K562 (cell line): ENCODE data around the gene RNF2. TPM values are rescaled to one million over a fixed set of nuclear protein-coding genes. Genes with fewer than 3 reads are reported as not detected.

Source experiments
- ARID1B ChIP-seq: fragments of 450-650 bp; IDR thresholded peaks from 2 replicates; pipeline ENCODE4 v1.6.1; 2016; ENCODE audit warnings: antibody characterized with exemption, mild to moderate bottlenecking, inconsistent platforms
- BCL6 ChIP-seq: fragments of 250-450 bp; sonication (Bioruptor Pico); IDR thresholded peaks from 2 replicates; pipeline ENCODE4 v1.4.0; 2020
- GTF2A2 ChIP-seq: IDR thresholded peaks from 2 replicates; pipeline ENCODE4 v1.6.1; 2016; ENCODE audit warnings: mild to moderate bottlenecking, missing genetic modification characterization, missing compliant biosample characterization
- MEF2A ChIP-seq: IDR thresholded peaks from 2 replicates; pipeline ENCODE4 v1.6.1; 2011; ENCODE audit warnings: low read depth, mild to moderate bottlenecking, low read length, moderate library complexity; ENCODE audit not compliant: control insufficient read depth
- NFRKB ChIP-seq: fragments of 450-650 bp; IDR thresholded peaks from 2 replicates; pipeline ENCODE4 v1.6.1; 2016; ENCODE audit warnings: low read depth
- NFYB ChIP-seq: IDR thresholded peaks from 2 replicates; pipeline ENCODE4 v1.6.1; 2011; ENCODE audit warnings: mild to moderate bottlenecking, moderate library complexity; ENCODE audit not compliant: insufficient read length; ENCODE audit errors: extremely low read depth
- NUFIP1 ChIP-seq: fragments of 450-650 bp; IDR thresholded peaks from 2 replicates; pipeline ENCODE4 v1.6.1; 2018; ENCODE audit not compliant: partially characterized antibody
- POLR2AphosphoS2 ChIP-seq: IDR thresholded peaks from 2 replicates; pipeline ENCODE4 v1.6.1; 2012; ENCODE audit warnings: low read length, improper control_type of control experiment
- THRB ChIP-seq: fragments of 450-650 bp; formaldehyde crosslinking; conservative IDR thresholded peaks from 2 replicates; pipeline ENCODE4 v1.4.0; 2022; ENCODE audit warnings: mild to moderate bottlenecking, missing genetic modification characterization
- ZNF311 ChIP-seq: fragments of 250-450 bp; sonication (Bioruptor Pico); IDR thresholded peaks from 2 replicates; pipeline ENCODE4 v1.4.0; 2020; ENCODE audit warnings: mild to moderate bottlenecking, moderate library complexity
- ZNF561 ChIP-seq: fragments of 450-650 bp; formaldehyde crosslinking; conservative IDR thresholded peaks from 2 replicates; pipeline ENCODE4 v1.4.0; 2020; ENCODE audit warnings: mild to moderate bottlenecking, moderate library complexity
- polyA plus RNA-seq, 8 experiments: library from polyadenylated mRNA; depleted of rRNA in 4 of 8; stranded (reverse) in 5 of 8; unstranded in 3 of 8; fragments of >200 nt; fragmentation: Nextera tagmentation in 2 of 8; fragmentation: Illumina TruSeq in 1 of 8; extraction: Ambion mirVana in 2 of 8; extraction: Trizol in 1 of 8; gene quantifications; 2 replicates each; pipeline versions ENCODE4 v1.2.1 to v1.2.3, GENCODE V29; 2011 to 2014; ENCODE audit warnings: inconsistent platforms in 1 of 8, missing spikeins in 1 of 8
- total RNA-seq, 7 experiments: library from RNA; depleted of rRNA in 6 of 7; stranded (reverse); fragments of >200 nt in 6 of 7; fragmentation: Illumina TruSeq in 2 of 7; extraction: Trizol in 2 of 7; gene quantifications; 2 replicates each; pipeline versions ENCODE4 v1.2.1 to v1.2.3, GENCODE V29; 2011 to 2021; ENCODE audit warnings: low replicate concordance in 1 of 7
- TF ChIP-seq, protein P1 (sequence below), 2 experiments: fragments of 450-650 bp; IDR thresholded peaks; 2 replicates each; pipeline ENCODE4 v1.6.1; 2018; ENCODE audit warnings: mild to moderate bottlenecking in 2 of 2, low read depth in 1 of 2; ENCODE audit not compliant: partially characterized antibody in 2 of 2
- TF ChIP-seq, protein P2 (sequence below): sonication (generic); IDR thresholded peaks from 2 replicates; pipeline ENCODE4 v1.6.1; 2016
- TF ChIP-seq, protein P3 (sequence below): fragments of 250-450 bp; sonication (Bioruptor Pico); IDR thresholded peaks from 2 replicates; pipeline ENCODE4 v1.5.0; 2022; ENCODE audit warnings: mild to moderate bottlenecking

The RNF2 gene
- total and polyA plus RNA-seq, 9 of the 15 experiments (the other 6 are each of a cell fraction or from before 2014, with no cell fraction given), result 7.1 to 66.5 (median 32.9) TPM

GRCh38 chr1:185044981-185045813 is at the start of gene RNF2 (continued):
- TF ChIP-seq, protein P1, sequence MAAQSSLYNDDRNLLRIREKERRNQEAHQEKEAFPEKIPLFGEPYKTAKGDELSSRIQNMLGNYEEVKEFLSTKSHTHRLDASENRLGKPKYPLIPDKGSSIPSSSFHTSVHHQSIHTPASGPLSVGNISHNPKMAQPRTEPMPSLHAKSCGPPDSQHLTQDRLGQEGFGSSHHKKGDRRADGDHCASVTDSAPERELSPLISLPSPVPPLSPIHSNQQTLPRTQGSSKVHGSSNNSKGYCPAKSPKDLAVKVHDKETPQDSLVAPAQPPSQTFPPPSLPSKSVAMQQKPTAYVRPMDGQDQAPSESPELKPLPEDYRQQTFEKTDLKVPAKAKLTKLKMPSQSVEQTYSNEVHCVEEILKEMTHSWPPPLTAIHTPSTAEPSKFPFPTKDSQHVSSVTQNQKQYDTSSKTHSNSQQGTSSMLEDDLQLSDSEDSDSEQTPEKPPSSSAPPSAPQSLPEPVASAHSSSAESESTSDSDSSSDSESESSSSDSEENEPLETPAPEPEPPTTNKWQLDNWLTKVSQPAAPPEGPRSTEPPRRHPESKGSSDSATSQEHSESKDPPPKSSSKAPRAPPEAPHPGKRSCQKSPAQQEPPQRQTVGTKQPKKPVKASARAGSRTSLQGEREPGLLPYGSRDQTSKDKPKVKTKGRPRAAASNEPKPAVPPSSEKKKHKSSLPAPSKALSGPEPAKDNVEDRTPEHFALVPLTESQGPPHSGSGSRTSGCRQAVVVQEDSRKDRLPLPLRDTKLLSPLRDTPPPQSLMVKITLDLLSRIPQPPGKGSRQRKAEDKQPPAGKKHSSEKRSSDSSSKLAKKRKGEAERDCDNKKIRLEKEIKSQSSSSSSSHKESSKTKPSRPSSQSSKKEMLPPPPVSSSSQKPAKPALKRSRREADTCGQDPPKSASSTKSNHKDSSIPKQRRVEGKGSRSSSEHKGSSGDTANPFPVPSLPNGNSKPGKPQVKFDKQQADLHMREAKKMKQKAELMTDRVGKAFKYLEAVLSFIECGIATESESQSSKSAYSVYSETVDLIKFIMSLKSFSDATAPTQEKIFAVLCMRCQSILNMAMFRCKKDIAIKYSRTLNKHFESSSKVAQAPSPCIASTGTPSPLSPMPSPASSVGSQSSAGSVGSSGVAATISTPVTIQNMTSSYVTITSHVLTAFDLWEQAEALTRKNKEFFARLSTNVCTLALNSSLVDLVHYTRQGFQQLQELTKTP (IDR thresholded peaks at IDR 0.05; ENCODE audit: low read depth in 1 of 2, partially characterized antibody in 2 of 2), result no peak
- TF ChIP-seq ZNF561 (CRISPR knock-in tag) (no peak), THRB (CRISPR knock-in tag) (0 out of 2 replicates have a peak, but pooled peaks have one; percentile 24), ZNF311 (CRISPR knock-in tag) (no peak), NFRKB (peak; percentile 66; the same call in 1 of the 2 replicates), GTF2A2 (tag) (peak; percentile 47; the same call in 1 of the 2 replicates), BCL6 (no peak), POLR2AphosphoS2 (no peak), ARID1B (no peak), MEF2A (no peak), NFYB (no peak), NUFIP1 (no peak)
- TF ChIP-seq, protein P2, sequence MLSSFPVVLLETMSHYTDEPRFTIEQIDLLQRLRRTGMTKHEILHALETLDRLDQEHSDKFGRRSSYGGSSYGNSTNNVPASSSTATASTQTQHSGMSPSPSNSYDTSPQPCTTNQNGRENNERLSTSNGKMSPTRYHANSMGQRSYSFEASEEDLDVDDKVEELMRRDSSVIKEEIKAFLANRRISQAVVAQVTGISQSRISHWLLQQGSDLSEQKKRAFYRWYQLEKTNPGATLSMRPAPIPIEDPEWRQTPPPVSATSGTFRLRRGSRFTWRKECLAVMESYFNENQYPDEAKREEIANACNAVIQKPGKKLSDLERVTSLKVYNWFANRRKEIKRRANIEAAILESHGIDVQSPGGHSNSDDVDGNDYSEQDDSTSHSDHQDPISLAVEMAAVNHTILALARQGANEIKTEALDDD, result no peak
- TF ChIP-seq, protein P3, sequence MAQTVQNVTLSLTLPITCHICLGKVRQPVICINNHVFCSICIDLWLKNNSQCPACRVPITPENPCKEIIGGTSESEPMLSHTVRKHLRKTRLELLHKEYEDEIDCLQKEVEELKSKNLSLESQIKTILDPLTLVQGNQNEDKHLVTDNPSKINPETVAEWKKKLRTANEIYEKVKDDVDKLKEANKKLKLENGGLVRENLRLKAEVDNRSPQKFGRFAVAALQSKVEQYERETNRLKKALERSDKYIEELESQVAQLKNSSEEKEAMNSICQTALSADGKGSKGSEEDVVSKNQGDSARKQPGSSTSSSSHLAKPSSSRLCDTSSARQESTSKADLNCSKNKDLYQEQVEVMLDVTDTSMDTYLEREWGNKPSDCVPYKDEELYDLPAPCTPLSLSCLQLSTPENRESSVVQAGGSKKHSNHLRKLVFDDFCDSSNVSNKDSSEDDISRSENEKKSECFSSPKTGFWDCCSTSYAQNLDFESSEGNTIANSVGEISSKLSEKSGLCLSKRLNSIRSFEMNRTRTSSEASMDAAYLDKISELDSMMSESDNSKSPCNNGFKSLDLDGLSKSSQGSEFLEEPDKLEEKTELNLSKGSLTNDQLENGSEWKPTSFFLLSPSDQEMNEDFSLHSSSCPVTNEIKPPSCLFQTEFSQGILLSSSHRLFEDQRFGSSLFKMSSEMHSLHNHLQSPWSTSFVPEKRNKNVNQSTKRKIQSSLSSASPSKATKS (CRISPR knock-in tag), result no peak
